Measurements from ENCODE around the gene ATP2A1.

- TF ChIP-seq, protein P1, sequence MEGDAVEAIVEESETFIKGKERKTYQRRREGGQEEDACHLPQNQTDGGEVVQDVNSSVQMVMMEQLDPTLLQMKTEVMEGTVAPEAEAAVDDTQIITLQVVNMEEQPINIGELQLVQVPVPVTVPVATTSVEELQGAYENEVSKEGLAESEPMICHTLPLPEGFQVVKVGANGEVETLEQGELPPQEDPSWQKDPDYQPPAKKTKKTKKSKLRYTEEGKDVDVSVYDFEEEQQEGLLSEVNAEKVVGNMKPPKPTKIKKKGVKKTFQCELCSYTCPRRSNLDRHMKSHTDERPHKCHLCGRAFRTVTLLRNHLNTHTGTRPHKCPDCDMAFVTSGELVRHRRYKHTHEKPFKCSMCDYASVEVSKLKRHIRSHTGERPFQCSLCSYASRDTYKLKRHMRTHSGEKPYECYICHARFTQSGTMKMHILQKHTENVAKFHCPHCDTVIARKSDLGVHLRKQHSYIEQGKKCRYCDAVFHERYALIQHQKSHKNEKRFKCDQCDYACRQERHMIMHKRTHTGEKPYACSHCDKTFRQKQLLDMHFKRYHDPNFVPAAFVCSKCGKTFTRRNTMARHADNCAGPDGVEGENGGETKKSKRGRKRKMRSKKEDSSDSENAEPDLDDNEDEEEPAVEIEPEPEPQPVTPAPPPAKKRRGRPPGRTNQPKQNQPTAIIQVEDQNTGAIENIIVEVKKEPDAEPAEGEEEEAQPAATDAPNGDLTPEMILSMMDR (conservative IDR thresholded peaks at IDR 0.05; ENCODE audit: low read depth in 2 of 2) = no peak
- no peak for TF ChIP-seq EZH2 (IDR thresholded peaks at IDR 0.05; ENCODE audit: low read depth, unreplicated experiment)
- TF ChIP-seq EZH2phosphoT487 (IDR thresholded peaks at IDR 0.05; ENCODE audit: unreplicated experiment) = no peak
- no peak for TF ChIP-seq POLR2AphosphoS5 (IDR thresholded peaks at IDR 0.05; ENCODE audit: low read depth)
- no peak for TF ChIP-seq STAT1 (IDR thresholded peaks at IDR 0.05; ENCODE audit: unreplicated experiment)
- no peak for TF ChIP-seq REST (IDR thresholded peaks at IDR 0.05; ENCODE audit: unreplicated experiment)
- TF ChIP-seq JUNB (IDR thresholded peaks at IDR 0.05; ENCODE audit: unreplicated experiment) = no peak
These were observed 11.9 kb upstream of the ATP2A1 start for GRCh38 chr16:28866454-28866804.

Data from GM23338 (cell line).